ENCODE data around the gene ACMSD. TPM values are rescaled to one million over a fixed set of nuclear protein-coding genes. Genes with fewer than 3 reads are reported as not detected.

Gene ACMSD
- polyA plus RNA-seq, 12 donors, result 0.20 to 1.5 (median 0.79) TPM; not detected in 2

- DNase-seq, result no peak
Measured at GRCh38 chr2:134949981-134950708, 111.7 kb downstream of the ACMSD start.

DNA sequence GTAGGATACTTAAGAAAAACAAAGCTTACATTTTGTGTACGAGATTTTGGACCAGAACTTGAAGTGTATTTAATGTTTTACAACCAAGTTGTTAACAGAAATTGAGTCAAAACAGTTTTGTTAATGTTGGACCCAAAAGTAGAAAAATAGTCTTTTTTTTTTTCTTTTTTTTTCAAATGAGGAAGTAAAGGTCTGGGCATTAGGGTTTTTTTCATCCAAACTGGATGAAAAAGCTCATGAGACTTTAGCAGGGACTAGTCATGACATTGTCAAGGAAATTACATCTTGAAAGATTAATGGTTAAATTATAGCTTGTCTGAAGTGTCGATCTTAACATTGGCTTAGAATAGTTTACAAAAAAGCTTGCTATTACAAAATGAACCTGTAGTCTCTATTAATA lies 112.5 kb downstream of the ACMSD start:
- no peak for DNase-seq

Other genes with a start within 250 kb of the ACMSD start
- 1 to 10 TPM in 5 of 12 donors, under 1 TPM in 5, not detected in 2; 0.64 to 2.6 (median 1.3) TPM for gene TMEM163, start 119.6 kb upstream of the ACMSD start, polyA plus RNA-seq (ENCODE audit: insufficient read length in 12 of 12)
- 10 to 100 TPM in 11 of 12 donors, not detected in 1; 33.8 to 63.9 (median 49.8) TPM for gene CCNT2, start 80.2 kb downstream of the ACMSD start, polyA plus RNA-seq (ENCODE audit: insufficient read length in 12 of 12)
- gene MAP3K19, start 208.8 kb downstream of the ACMSD start, polyA plus RNA-seq (ENCODE audit: insufficient read length in 12 of 12), result under 1 TPM in 2 of 12 donors, not detected in 10; 0.07 to 0.14 TPM
- 10 to 100 TPM in 11 of 12 donors, not detected in 1; 26.2 to 44.1 (median 38.2) TPM for gene RAB3GAP1, start 213.7 kb downstream of the ACMSD start, polyA plus RNA-seq (ENCODE audit: insufficient read length in 12 of 12)

Data from muscle of arm (tissue), 12 donors.